Neural progenitor cell (in vitro differentiated cells): ENCODE results near the gene LDAH. TPM values are rescaled to one million over a fixed set of nuclear protein-coding genes. Genes with fewer than 3 reads are reported as not detected.

Experiments used
- DNase-seq: peaks from one replicate; pipeline ENCODE4 v3.0.0-alpha.2; 2016; ENCODE audit warnings: low spot score
- H2AFZ ChIP-seq: fragments of 200-600 bp; sonication (generic); replicated peaks from 2 replicates; pipeline ENCODE4 v1.6.1; 2016; ENCODE audit warnings: antibody characterized with exemption
- H3F3A ChIP-seq: fragments of 200-600 bp; sonication (generic); 2 replicates; pipeline ENCODE4 v1.6.1; 2016; ENCODE audit warnings: antibody characterized with exemption, low read depth
- H3K27ac ChIP-seq: fragments of 200-600 bp; sonication (generic); 2 replicates; pipeline ENCODE4 v1.5.1; 2016; ENCODE audit warnings: mild to moderate bottlenecking
- H3K27me3 ChIP-seq: fragments of 200-600 bp; sonication (generic); 2 replicates; pipeline ENCODE4 v1.6.1; 2016; ENCODE audit warnings: mild to moderate bottlenecking, moderate library complexity
- H3K36me3 ChIP-seq: fragments of 200-600 bp; sonication (generic); 2 replicates; pipeline ENCODE4 v1.5.1; 2016
- H3K4me1 ChIP-seq: fragments of 200-600 bp; sonication (generic); 2 replicates; pipeline ENCODE4 v1.6.1; 2016; ENCODE audit warnings: mixed run types
- H3K4me2 ChIP-seq: fragments of 200-600 bp; sonication (generic); 2 replicates; pipeline ENCODE4 v1.6.1; 2016
- H3K4me3 ChIP-seq: fragments of 200-600 bp; sonication (generic); 2 replicates; pipeline ENCODE4 v1.5.1; 2016
- H3K79me2 ChIP-seq: fragments of 200-600 bp; sonication (generic); 2 replicates; pipeline ENCODE4 v1.6.1; 2016; ENCODE audit warnings: low read depth
- H3K9ac ChIP-seq: fragments of 200-600 bp; sonication (generic); 2 replicates; pipeline ENCODE4 v1.6.1; 2016
- H3K9me3 ChIP-seq: fragments of 200-600 bp; sonication (generic); 2 replicates; pipeline ENCODE4 v1.5.1; 2016; ENCODE audit warnings: low read depth
- H4K20me1 ChIP-seq: fragments of 200-600 bp; sonication (generic); 2 replicates; pipeline ENCODE4 v1.6.1; 2016; ENCODE audit warnings: low read depth
- H3K27ac Mint-ChIP-seq: 3 replicates; pipeline ENCODE4 v1.8.0; 2021; ENCODE audit warnings: mixed read lengths
- H3K27me3 Mint-ChIP-seq: 2 replicates; pipeline ENCODE4 v1.8.0; 2022; ENCODE audit warnings: low read depth, mild to moderate bottlenecking, inconsistent platforms, moderate library complexity, mixed read lengths; ENCODE audit not compliant: insufficient read depth
- H3K36me3 Mint-ChIP-seq: 3 replicates; pipeline ENCODE4 v1.8.0; 2021; ENCODE audit warnings: mixed read lengths
- H3K4me1 Mint-ChIP-seq: 3 replicates; pipeline ENCODE4 v1.8.0; 2021; ENCODE audit warnings: mixed read lengths
- H3K4me3 Mint-ChIP-seq: 3 replicates; pipeline ENCODE4 v1.8.0; 2021; ENCODE audit warnings: mild to moderate bottlenecking, moderate library complexity, mixed read lengths
- H3K9me3 Mint-ChIP-seq: 3 replicates; pipeline ENCODE4 v1.8.0; 2020; ENCODE audit warnings: mixed read lengths
- EZH2 ChIP-seq: fragments of 200-600 bp; sonication (generic); IDR thresholded peaks from 2 replicates; pipeline ENCODE4 v1.6.1; 2017; ENCODE audit warnings: antibody characterized with exemption, mild to moderate bottlenecking, moderate library complexity
- EZH2phosphoT487 ChIP-seq: fragments of 200-600 bp; sonication (generic); IDR thresholded peaks from 2 replicates; pipeline ENCODE4 v1.6.1; 2017; ENCODE audit warnings: antibody characterized with exemption
- total RNA-seq: library from RNA; depleted of rRNA; stranded (reverse); fragments of >200 nt; gene quantifications from 2 replicates; pipeline ENCODE4 v1.2.3, GENCODE V29; 2015; ENCODE audit warnings: low replicate concordance
- TF ChIP-seq, protein P1 (sequence below): fragments of 200-600 bp; sonication (generic); IDR thresholded peaks from 2 replicates; pipeline ENCODE4 v1.5.1; 2017; ENCODE audit warnings: antibody characterized with exemption, mild to moderate bottlenecking

The LDAH gene
- total RNA-seq, 1 donor from 2014 or later = 45.2 TPM

DNA sequence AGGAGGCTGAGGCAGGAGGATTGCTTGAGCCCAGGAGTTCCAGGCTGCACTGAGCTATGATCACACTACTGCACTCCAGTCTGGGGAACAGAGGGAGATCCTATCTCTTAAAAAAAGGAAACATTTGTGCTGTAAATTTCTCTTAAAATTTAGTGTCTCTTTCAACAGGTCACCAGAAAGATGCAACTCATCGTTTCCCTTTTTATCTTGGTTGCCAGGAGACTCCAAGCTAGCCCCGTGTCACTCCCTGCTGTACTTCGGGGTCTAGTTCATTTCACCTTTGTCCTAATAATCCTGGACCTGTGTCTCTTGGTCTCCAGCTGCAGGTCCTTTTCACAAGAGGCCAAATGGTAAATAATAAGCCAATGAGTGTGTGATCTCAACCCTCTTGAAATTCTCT, 179.1 kb downstream of the LDAH start:
- no peak overlapping the region for H3K27ac Mint-ChIP-seq
- TF ChIP-seq, protein P1, sequence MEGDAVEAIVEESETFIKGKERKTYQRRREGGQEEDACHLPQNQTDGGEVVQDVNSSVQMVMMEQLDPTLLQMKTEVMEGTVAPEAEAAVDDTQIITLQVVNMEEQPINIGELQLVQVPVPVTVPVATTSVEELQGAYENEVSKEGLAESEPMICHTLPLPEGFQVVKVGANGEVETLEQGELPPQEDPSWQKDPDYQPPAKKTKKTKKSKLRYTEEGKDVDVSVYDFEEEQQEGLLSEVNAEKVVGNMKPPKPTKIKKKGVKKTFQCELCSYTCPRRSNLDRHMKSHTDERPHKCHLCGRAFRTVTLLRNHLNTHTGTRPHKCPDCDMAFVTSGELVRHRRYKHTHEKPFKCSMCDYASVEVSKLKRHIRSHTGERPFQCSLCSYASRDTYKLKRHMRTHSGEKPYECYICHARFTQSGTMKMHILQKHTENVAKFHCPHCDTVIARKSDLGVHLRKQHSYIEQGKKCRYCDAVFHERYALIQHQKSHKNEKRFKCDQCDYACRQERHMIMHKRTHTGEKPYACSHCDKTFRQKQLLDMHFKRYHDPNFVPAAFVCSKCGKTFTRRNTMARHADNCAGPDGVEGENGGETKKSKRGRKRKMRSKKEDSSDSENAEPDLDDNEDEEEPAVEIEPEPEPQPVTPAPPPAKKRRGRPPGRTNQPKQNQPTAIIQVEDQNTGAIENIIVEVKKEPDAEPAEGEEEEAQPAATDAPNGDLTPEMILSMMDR = no peak
- no peak for TF ChIP-seq EZH2phosphoT487
- TF ChIP-seq EZH2 = no peak
- Histone ChIP-seq H4K20me1 (peaks cover 3% of the 10 kb centered on the region), H2AFZ (no peak overlapping the region), H3K27ac (no peak overlapping the region), H3K4me1 (no peaks in the 10 kb centered on the region), H3K27me3 (no peaks in the 10 kb centered on the region), H3K9me3 (no peaks in the 10 kb centered on the region), H3F3A (no peaks in the 10 kb centered on the region), H3K4me2 (no peak overlapping the region), H3K36me3 (no peaks in the 10 kb centered on the region), H3K9ac (no peak overlapping the region), H3K4me3 (no peak overlapping the region), H3K79me2 (no peaks in the 10 kb centered on the region)
- no peak overlapping the region for H3K4me3 Mint-ChIP-seq
- H3K36me3 Mint-ChIP-seq = peaks cover 16% of the 10 kb centered on the region
- H3K9me3 Mint-ChIP-seq = no peaks in the 10 kb centered on the region
- DNase-seq = no peak
- peaks cover 8% of the 10 kb centered on the region for H3K27me3 Mint-ChIP-seq
- peaks cover 43% of the 10 kb centered on the region for H3K4me1 Mint-ChIP-seq

GRCh38 chr2:20643060-20643459, 179.8 kb downstream of the LDAH start:
- Mint-ChIP-seq H3K4me1 (peaks cover 35% of the 10 kb centered on the region), H3K36me3 (peaks cover 16% of the 10 kb centered on the region), H3K9me3 (no peaks in the 10 kb centered on the region), H3K27me3 (peaks cover 8% of the 10 kb centered on the region), H3K27ac (no peak overlapping the region), H3K4me3 (peak overlapping the region; percentile 35)
- Histone ChIP-seq H3K4me3 (no peak overlapping the region), H3K4me1 (no peaks in the 10 kb centered on the region), H3F3A (no peaks in the 10 kb centered on the region), H3K27ac (no peak overlapping the region), H3K9me3 (no peaks in the 10 kb centered on the region), H3K9ac (no peak overlapping the region), H3K27me3 (no peaks in the 10 kb centered on the region), H3K36me3 (no peaks in the 10 kb centered on the region), H2AFZ (no peak overlapping the region), H3K4me2 (no peak overlapping the region), H3K79me2 (no peaks in the 10 kb centered on the region), H4K20me1 (peaks cover 3% of the 10 kb centered on the region)
- TF ChIP-seq EZH2phosphoT487 = no peak
- TF ChIP-seq, protein P1 = no peak
- TF ChIP-seq EZH2 = no peak
- DNase-seq = no peak

DNA sequence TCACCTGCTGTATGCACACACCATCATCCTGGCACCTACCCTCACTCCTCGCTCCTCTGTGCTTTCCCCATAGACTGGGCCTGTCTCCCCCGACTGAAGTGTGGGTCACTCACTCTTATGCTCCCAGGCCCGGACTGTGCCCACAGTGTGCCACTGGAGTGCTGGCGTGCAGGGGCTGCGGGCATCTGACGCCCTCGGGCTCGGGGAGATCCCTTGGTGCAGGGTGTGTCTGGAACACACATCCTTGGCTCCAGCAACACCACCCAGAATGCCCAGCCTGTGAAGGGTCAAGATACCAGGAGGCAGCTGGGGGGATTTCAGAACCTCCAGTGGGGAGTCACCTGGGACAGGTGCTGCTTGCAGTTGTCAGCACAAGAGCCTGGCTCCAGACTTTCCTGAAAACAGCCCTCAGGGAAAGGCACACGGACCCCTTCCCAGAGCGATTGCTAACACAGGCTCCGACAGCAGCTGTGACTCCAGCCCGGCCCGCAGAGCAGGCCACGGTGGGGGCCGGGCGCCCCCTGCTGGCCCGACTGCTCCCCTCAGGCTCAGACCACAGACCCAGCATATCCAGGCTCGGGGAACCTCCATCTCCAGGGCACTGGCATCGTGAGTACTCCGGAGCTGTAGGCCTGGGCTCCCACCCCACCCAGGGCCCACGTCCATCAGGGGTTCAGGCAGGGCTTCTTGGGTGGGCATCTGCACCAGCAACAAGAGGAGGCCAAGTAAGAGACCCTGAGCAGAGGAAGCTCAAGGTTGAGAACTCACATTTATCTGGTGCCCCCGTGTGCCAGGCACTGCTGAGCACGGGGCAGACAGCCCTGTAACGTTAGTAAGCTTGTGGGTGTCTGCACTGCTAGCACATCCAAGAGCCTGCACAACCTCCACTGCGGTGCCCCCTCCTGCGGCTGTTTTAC, 180.6 kb downstream of the LDAH start:
- Histone ChIP-seq H3K4me1 (no peaks in the 10 kb centered on the region), H3K4me2 (no peak overlapping the region), H3K4me3 (no peak overlapping the region), H4K20me1 (peaks cover 3% of the 10 kb centered on the region), H3K36me3 (no peaks in the 10 kb centered on the region), H3K79me2 (no peaks in the 10 kb centered on the region), H3K27ac (no peak overlapping the region), H3F3A (no peaks in the 10 kb centered on the region), H3K27me3 (no peaks in the 10 kb centered on the region), H3K9ac (no peak overlapping the region), H2AFZ (no peak overlapping the region), H3K9me3 (no peaks in the 10 kb centered on the region)
- Mint-ChIP-seq H3K4me3 (no peak overlapping the region), H3K9me3 (no peaks in the 10 kb centered on the region), H3K4me1 (peaks cover 33% of the 10 kb centered on the region), H3K27me3 (peaks cover 8% of the 10 kb centered on the region), H3K36me3 (peaks cover 16% of the 10 kb centered on the region), H3K27ac (no peak overlapping the region)
- TF ChIP-seq EZH2 = no peak
- TF ChIP-seq, protein P1 = peak; percentile 93
- DNase-seq = peak; percentile 85
